ENCODE data around the gene UTP4.

The UTP4 gene

DNA sequence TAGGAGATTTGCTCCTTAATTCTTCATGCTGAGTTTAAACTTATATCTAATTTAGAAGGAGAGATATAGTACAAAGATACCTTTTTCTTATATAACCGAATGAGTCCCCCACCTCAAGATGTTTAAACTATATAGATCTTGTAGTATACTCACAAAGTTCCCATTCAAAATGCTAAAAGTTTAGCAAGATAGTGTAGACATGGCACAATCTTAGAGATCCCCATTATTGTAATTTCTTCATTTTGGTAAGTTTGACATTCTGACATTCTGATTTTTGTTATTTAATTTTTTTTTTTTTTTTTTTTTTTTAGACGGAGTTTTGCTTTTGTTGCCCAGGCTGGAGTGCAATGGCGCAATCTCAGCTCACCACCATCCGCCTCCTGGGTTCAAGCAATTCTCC, 77.3 kb downstream of the UTP4 start:
- TF ChIP-seq TEAD4 (IDR thresholded peaks at IDR 0.05): no peak
- no peak for TF ChIP-seq YY1 (IDR thresholded peaks at IDR 0.05; ENCODE audit: low read depth)
- no peak for TF ChIP-seq ZBTB7A (IDR thresholded peaks at IDR 0.05; ENCODE audit: low read depth)

DNA sequence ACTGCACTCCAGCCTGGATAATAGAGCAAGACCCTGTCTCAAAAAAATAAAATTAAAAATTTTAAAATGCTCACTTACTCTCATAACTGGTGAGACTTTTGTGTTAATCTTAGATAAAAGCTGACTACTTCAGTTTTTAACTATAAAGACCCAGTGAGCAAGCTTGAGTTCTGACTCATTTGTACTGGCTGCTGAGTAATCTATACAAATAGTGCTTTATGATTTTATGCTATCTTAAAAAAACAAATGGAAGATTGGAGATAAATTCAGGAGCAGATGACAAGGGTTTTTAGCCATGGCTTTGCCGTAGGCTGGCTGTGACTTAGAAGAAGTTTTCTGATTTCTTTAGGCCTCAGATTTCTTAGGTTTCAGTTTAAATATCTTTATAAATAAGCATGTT, 85.0 kb downstream of the UTP4 start:
- no peak for TF ChIP-seq TCF12 (IDR thresholded peaks at IDR 0.05; ENCODE audit: low read depth)
- TF ChIP-seq TAF1 (IDR thresholded peaks at IDR 0.05; ENCODE audit: low read depth): no peak
- TF ChIP-seq EGR1 (IDR thresholded peaks at IDR 0.05): no peak
- TF ChIP-seq, protein P1, sequence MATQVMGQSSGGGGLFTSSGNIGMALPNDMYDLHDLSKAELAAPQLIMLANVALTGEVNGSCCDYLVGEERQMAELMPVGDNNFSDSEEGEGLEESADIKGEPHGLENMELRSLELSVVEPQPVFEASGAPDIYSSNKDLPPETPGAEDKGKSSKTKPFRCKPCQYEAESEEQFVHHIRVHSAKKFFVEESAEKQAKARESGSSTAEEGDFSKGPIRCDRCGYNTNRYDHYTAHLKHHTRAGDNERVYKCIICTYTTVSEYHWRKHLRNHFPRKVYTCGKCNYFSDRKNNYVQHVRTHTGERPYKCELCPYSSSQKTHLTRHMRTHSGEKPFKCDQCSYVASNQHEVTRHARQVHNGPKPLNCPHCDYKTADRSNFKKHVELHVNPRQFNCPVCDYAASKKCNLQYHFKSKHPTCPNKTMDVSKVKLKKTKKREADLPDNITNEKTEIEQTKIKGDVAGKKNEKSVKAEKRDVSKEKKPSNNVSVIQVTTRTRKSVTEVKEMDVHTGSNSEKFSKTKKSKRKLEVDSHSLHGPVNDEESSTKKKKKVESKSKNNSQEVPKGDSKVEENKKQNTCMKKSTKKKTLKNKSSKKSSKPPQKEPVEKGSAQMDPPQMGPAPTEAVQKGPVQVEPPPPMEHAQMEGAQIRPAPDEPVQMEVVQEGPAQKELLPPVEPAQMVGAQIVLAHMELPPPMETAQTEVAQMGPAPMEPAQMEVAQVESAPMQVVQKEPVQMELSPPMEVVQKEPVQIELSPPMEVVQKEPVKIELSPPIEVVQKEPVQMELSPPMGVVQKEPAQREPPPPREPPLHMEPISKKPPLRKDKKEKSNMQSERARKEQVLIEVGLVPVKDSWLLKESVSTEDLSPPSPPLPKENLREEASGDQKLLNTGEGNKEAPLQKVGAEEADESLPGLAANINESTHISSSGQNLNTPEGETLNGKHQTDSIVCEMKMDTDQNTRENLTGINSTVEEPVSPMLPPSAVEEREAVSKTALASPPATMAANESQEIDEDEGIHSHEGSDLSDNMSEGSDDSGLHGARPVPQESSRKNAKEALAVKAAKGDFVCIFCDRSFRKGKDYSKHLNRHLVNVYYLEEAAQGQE (IDR thresholded peaks at IDR 0.05; ENCODE audit: low read depth): no peak
- no peak for TF ChIP-seq CEBPB (IDR thresholded peaks at IDR 0.05)
- no peak for TF ChIP-seq RAD21 (IDR thresholded peaks at IDR 0.05; ENCODE audit: low read depth)
- TF ChIP-seq, protein P2, sequence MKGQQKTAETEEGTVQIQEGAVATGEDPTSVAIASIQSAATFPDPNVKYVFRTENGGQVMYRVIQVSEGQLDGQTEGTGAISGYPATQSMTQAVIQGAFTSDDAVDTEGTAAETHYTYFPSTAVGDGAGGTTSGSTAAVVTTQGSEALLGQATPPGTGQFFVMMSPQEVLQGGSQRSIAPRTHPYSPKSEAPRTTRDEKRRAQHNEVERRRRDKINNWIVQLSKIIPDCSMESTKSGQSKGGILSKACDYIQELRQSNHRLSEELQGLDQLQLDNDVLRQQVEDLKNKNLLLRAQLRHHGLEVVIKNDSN (IDR thresholded peaks at IDR 0.05): no peak
- TF ChIP-seq YY1 (IDR thresholded peaks at IDR 0.05; ENCODE audit: low read depth): no peak
- TF ChIP-seq, protein P3, sequence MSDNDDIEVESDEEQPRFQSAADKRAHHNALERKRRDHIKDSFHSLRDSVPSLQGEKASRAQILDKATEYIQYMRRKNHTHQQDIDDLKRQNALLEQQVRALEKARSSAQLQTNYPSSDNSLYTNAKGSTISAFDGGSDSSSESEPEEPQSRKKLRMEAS (IDR thresholded peaks at IDR 0.05): no peak
- no peak for TF ChIP-seq CREB1 (IDR thresholded peaks at IDR 0.05; ENCODE audit: low read depth)
- no peak for TF ChIP-seq TEAD4 (IDR thresholded peaks at IDR 0.05)
- no peak for TF ChIP-seq NFIC (IDR thresholded peaks at IDR 0.05)
- TF ChIP-seq EP300 (IDR thresholded peaks at IDR 0.05; ENCODE audit: borderline replicate concordance): no peak
- TF ChIP-seq FOXM1 (IDR thresholded peaks at IDR 0.05; ENCODE audit: borderline replicate concordance, low read depth): no peak
- TF ChIP-seq ZBTB7A (IDR thresholded peaks at IDR 0.05; ENCODE audit: low read depth): no peak
